T-helper 2 cell (primary cell): ENCODE results near the gene WBP1L.

Source experiments
- DNase-seq, 5 experiments: peaks; one replicate each; pipeline versions ENCODE4 v3.0.0 to v3.0.0-alpha.2; 2012 to 2022

The WBP1L gene

DNA sequence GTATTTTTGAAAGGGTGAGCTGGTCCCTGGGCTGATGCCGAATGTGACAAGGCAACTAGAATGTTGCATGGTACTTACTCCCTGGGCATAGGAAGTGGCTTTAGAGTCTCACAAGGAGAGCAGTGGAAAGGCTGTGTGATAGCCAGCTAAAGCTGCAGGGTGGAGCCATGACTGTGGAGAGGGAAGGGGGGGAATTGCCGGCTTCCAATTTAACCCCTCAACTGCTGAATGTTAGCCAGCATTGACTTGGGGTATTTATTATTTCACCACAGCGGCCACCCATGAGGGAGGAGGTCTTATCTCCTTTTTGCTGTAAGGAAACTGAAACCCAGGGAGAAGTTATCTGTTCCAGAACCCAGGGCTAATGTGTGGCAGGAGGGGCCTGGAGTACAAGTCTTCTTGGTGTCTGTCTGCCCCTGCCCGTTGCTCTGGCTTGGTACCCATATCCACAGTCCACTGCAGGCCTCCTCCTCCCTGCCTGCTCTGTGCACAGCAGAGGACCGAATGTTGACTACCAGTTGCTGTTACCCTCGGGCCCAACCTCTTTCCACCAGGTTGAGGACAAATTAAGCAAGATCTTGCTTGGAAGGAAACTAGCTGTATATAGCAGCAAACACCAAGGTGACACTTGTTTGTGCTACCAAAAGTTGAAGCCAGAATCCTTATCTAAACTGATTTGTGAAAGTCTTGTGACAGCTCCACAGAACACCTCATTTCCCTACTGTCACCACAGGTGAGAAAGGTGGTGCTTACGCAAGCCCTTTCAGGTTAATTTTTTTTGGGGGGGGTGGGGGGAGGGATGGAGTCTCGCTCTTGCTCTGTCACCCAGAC, 37.6 kb downstream of the WBP1L start:
- DNase-seq: no peak

DNA sequence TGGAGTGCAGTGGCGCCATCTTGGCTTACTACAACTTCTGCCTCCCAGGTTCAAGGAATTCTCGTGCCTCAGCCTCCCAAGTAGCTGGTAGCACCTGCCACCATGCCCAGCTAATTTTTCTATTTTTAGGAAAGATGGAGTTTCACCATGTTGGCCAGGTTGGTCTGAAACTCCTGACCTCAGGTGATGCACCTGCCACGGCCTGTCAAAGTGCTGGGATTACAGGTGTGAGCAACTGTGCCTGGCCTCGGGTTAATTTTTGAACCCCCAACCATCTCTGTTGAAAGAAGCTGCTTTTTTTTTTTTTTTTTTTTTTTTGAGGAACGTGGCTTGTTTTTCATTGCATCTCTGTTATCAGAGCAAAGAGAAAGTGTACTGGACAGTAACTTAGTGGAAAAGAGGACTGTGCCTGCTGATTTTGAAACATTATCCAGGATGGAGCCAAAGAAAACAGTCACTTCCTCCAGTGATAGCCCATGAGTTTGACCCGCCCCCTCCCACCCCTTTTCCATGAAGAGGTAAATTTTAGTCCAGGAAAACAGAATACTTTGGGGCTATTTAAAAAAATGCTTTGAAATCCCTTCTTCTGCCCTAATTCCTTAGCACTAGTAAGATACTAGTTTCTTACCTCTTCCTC, 38.3 kb downstream of the WBP1L start:
- DNase-seq: no peak

DNA sequence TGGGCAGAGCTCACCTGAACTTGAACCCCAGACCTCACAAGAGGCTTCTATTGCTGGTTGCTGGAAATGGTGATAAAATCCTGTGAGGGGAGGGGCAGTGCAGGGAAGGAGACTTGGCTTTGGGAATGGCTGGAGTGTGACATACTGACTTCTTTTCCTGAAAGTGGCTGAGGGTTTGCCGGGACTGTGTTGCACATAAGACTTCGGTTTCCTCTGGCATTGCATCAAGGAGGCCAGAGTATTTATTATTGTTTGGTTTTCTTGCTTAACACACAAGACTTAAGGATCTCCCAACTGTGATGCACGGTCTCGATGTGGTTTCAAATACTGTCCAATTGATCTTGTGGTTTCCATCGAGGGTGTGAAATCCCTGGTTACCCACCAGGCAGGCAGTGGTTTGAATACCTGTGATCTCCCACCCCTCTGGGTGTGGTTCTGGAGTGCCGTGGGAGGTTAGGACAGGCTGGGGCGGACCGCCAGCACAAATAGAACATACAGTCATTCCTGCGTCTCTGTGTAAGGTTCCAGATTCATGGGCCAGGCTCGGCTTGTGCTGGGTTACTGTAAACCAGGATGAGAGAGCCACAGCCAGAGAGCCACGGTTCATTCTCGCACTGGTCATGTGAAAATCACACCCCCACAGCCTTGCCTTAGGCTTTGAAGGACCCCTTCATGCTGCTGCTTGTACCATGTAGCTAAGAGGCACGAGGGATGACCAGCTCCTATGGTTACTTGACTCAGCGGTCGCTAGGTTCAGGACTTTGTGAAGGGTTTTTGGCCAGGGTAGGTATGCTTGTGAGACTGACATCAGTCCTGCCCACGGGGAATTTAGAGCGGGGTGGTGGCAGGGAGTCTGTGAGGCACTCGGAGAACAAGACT, 39.2 kb downstream of the WBP1L start:
- DNase-seq: no peak

DNA sequence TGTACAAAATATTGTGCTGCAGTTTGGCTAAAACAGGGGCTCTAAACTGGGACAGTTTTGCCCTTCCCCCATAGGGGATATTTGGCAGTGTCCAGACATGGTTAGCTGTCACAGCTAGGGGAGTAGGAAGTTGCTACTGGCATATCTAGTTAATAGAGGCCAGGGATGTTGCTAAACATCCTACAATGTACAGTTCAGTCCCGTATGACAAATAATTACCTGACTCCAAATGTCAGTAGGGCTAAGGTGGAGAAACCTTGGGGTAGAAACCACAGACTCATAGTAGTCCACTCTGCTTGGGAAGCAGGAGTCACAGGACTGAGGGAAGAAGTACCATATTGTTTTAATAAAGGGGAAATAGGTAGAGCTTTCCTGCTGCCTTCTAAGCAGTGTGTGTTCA, 39.8 kb downstream of the WBP1L start:
- DNase-seq: no peak

DNA sequence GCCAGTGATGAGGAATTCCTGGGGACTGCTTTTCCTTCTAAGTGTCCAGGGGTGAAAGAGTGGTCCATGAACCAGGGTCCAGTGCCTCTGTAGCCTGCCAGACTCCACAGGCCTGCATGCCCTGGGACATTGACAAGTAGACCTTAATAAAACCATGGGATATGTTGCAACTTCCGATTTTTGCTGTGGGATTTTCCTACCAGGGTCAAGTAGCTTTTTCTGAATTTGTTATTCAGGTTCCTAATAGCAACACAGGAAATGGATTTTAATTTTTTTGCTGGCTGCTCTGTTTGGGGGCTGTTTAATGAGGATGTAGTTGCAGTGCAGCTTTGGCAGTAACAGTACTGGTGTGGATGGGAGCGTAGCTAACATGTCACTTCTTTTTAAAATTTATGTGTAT, 42.1 kb downstream of the WBP1L start:
- no peak for DNase-seq

DNA sequence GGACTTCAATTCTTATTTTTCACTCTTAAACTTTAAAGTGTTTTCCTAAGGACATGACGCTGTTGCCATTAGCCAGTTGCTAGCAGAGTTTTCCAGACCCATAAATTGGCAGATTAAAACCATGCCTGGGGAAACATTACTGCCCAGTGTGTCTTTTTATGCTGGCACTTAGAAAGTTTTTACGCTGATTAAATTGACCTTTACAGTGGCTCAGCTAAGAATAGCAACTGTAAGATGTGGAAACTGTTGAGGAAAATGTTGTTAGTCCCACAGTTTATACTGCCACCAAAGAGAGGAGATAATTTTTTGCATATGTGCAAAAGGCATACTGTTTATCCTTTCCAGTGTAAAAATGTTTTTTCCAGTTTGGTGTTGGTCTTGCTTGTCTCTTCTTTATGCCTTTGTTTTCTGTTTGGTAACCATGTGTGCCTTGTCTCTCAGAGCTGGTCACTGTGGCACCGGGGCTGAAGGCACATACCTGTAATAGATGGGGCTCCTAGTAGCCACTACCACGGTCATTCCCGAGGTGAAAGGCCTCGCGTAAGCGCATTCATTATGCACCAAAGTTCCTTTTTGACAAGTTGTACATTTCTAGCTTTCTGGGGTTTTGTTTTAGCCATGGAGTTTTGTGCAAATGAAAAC, 48.1 kb downstream of the WBP1L start:
- DNase-seq: no peak

DNA sequence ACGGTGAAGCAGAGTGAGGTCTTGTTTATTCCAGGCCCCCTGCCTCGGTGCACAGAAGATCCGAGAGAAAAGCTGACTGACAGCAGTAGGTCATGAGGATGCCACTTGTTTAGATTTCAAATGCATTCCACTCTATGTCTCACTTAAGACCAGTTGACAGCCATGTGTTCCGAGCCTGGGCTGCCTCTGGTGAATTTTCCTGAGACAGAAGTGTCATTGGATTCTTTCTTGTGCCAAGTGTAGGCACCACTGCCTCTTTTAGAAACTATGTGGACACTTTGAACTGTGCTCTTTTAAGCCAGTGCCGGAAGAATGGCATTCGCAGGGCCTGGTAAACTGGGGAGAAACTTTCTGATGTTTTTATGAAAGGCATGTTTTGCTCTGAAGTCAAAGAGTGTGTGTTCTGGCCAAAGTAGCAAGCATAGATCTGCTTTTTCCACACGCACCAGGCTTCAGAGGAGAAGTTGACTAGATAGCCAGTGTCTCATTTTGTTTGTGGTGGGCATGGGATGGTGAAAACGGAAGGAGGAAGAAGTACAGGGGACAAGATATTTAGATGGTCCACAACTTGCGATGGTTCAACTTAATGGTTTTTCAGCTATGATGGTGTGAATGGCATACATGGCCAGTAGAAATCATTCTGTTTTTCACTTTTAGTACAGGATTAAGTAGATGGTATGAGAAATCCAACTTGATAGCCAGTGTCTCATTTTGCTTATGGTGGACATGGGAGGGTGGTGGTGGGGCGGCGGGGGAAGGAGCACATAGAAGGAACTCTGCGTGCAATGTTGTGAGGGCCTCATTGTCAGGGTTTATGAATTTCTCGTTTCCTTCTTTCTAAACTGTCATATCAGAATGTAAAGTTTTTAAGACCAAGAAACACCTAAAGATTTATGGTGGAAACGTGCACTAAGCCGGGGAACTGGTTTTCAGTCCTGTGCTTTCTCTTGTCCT, 52.0 kb downstream of the WBP1L start:
- DNase-seq: no peak

DNA sequence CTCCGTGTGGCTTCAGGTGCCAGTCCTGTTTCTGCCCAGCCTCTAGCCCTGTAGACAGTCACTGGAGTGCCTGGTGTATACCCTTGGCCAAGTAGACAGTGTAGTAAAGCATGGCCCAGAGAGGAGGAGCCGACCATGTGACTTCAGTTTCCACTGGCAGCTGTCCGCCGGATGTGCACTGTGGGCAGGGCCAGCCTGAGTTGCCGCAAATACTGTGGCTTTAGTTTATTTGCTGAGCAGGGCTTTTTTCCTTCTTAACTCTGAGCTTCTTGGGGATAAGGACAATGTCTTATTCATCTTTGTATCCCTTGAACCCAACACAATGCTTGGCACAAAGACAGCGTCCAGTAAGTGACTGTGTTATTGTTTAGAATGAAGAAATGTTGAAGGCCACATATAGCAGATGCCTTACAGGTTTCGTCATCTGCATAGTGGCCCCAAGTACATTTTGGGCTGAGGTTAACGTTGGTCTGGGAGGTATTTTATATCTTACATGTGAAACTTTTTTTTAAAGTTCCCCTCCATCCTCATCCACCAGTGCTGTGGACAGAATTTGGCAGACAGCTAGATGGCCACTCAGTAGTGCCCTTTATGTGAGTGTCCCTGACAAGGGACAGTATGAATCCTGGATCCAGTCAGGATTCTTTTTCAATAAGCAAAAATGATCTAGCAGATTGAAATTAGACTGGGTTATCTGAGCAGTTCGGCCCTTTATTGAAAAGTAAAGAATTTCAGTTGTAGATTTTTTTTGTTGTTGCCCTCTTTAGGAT, 52.8 kb downstream of the WBP1L start:
- DNase-seq: peak in 1 of 5 experiments; percentile 71

DNA sequence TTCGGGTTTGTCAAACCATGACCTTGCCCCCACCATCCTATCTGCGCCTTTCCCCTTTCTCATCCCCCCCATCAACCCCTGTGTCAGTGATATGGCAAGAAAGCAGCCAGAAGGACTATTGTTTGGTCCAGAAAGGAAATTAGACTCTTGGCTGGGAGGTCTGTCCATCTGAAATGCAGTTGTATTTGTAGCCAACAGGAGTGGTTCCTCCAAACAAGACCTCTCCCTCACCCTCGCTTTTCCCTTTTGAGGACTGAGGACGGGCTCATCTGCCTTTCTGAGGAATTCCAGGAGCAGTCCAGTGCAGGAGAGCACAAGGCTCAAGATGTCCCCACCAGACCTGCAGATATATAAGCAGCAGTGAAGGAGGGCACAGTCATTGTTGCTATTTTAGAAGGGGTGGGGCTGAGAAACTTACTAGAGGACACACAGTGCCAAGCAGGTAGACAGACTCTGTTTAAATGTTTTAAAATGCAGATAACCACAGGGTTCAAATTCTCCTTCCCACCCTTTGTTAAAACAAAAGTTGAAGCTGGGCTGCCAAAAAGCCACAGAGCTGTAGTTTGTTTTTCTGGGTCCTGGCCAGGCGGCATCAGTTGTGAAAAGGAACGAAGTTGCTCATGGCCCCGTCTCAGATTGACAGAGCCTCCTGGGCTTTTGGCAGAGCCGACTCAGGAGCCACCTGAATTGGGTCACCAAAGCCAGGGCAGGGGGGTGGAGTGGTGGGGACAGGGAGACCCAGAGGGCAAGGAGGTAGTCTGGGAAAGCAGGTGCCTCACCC, 56.1 kb downstream of the WBP1L start:
- DNase-seq: no peak

DNA sequence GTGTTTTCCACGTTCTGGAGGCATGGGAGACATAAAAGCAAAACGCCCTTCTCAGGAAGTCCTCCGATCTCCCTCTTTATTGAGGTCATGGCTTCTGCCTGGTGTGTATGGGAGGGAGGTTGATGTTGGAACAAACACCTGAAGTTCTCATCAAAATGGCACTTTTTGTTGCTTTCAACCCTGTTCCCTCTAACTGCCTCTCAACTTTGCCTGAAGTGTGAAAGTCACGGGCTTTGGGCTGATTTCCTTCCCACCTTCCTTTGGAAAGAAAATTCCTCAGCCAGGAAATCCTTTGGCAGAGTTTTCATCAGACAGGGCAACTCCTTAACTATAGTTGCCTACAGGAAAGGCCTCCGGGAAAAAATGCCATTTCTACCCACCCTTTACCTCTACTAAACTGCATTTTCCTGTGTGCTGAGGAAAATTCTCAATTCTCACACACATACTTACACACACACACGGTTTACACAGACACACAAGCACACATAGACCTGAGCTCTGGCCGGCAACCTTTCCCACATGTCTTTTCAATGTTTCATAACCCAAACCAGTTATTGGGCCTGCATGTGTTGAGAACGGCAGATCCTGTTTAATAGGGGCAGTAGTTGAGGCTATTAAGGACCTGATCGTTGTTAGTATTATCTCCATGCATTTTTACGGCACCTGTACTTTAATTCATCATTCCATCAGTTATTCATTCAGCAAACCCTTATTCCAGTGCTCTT, 57.0 kb downstream of the WBP1L start:
- no peak for DNase-seq

DNA sequence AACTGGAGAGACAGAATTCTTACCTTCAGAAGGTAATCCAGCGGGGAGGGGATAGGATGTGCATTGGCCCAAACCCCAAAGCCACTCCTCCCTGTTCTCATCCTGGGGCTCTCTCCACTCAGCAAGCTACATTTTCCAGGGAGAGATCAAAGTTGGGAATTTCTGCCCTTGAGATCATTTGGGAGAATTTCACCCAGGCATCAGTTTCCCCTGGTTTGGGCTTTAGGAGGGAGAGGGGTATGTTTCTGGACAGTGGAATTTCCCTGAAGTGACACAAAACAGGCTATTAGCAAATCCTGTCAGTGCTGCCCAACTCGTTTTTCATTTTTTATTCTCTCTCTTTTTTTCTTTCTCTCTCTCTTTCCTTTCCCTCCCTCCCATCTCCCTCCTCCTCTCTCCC, 57.7 kb downstream of the WBP1L start:
- DNase-seq: no peak

DNA sequence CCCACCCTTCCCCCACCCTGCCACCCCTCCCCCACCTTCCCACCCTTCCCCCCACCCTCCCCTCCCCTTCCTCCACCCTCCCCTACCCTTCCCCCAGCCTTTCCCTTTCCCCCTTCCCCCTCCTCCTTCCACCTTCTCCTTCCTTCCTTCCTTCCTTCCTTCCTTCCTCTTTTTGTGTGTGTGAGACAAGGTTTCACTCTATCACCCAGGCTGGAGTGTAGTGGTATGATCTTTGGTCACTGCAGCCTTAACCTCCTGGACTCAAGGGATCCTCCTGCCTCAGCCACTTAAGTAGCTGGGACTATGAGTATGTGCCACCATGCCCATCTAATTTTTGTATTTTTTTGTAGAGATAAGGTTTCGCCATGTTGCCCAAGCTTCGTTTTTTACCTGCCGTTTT, 58.2 kb downstream of the WBP1L start:
- no peak for DNase-seq

DNA sequence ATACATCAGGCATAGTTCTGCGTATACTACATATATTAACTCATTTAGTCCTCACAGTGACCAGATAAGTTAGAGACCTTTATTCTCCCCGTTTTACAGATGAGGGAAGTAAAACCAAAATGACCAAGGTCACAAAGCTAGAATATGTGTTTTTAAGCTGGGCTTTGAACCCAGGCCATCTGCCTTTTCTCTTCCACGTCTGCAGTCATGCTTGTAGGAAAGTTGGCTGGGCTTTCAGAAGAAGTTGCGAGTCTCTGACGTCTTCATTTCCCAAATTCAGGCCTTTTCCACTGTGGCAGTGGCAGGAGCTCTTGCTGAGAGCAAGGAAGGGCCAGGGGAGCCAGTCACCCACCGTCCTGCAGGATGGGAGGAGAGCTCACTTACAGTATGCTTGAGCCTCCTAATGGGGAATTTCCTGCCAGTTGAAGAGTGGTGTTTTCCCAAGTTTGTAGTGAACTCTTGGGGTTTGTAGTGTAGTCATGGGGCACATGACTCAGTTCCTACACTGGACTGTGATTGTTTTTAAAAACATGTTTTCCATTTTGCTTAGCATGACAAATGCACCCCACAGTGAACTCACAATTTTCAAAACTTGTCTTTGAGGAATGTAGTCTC, 59.3 kb downstream of the WBP1L start:
- no peak for DNase-seq

DNA sequence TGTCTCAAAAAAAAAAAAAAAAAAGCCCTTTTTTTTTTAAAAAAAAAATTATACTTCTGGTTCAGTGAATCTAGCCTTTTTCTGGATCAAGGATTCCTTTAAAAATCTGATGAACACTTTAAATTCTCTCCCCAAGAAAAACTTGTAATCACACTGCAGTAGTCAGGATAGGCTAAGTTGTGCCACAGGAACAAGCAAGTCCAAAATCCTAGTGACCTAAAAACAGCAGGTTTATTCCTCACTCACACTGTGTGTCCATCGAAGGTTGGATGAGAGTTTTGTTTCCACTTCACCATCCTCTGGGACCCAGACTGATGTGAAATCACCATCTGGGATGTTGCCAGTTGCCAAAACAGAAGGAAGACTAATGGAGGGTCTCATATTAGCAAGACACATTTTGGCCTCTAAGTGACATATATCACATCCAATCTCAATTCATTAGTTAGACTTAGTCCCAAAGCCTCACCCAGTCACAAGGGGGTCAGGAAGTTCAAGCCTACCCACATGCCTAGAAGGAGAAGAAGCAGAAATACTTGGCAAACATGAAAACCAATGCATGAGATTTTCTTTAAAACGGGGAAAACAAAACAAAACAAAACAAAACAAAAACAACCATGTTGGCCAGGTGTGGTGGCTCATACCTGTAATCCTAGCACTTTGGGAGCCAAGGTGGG, 60.8 kb downstream of the WBP1L start:
- DNase-seq: no peak

DNA sequence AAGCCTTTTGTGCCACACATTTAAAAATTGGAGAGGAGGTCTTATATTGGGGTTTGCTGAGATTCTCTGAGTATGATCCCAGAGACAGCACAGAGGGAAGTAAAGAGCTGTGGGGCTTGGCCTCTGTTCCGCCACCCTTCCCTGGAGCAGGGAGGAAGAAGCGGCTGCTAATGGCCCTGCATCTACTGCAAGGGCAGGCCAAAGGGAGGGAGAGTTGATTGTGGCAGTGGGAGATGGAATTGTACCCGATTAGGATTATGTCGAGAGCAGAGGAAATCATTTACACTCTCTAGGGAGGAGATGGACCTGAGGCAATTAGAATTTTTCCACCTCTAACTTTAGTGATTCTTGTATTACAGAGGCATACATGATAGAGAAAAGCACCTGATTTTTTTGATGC, 64.6 kb downstream of the WBP1L start:
- no peak for DNase-seq

DNA sequence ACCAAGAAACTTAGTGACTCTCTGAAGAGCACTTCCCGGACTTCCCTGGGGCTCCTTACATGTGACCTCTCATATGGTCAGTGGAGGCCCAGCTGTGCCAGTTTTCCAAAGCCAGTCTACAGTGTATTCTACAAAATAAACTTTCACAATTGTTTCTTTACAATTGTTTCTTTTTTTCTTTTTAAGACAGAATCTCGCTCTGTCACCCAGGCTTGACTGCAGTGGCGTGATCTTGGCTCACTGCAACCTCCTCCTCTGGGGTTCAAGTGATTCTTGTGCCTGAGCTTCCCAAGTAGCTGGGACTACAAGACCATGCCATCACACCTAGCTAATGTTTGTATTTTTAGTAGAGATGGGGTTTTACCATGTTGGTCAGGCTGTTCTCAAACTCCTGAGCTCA, 67.6 kb downstream of the WBP1L start:
- DNase-seq: no peak

DNA sequence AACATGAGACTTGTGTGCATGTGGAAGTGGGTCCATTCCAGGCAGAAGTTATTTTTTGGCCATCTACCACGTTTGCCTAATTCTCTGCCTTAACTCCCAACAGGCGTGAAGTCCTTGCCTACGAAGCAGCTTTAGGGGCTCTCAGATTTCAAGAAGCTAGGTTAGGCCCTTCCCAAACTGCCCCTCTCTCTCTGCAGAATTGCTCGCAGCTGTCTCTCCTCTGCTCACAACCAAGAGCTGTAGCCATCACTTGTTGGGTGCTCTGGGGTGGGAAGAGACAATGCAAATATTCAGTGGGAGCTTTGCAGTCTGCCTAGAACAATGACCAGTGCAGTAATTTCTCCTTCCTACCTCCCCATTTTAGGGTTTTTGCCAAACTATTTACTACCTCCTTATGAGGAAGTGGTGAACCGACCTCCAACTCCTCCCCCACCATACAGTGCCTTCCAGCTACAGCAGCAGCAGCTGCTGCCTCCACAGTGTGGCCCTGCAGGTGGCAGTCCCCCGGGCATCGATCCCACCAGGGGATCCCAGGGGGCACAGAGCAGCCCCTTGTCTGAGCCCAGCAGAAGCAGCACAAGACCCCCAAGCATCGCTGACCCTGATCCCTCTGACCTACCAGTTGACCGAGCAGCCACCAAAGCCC, 68.6 kb downstream of the WBP1L start:
- peak in 1 of 5 experiments; percentile 86 for DNase-seq

DNA sequence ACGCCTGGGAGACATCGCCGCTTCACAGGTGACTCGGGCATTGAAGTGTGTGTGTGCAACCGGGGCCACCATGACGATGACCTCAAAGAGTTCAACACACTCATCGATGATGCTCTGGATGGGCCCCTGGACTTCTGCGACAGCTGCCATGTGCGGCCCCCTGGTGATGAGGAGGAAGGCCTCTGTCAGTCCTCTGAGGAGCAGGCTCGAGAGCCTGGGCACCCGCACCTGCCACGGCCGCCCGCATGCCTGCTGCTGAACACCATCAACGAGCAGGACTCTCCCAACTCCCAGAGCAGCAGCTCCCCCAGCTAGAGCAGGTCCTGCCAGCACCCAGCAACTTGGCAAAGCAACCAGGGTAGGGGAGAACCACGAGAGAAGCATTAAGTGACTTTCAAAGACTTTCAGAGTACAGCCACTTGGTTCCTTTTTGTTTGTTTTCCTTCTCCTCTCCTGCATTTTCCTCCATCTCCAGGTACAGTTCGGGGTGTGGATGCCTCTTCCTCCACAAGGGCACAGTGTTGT, 69.3 kb downstream of the WBP1L start:
- DNase-seq: no peak
